WERI-Rb-1 (cell line): Measurements from ENCODE around the gene TMEM204.

Experiments used
- DNase-seq: peaks from one replicate; pipeline ENCODE4 v3.0.0-alpha.2; 2020
- H3K27ac ChIP-seq: fragments of 250-450 bp; sonication (Bioruptor Pico); 2 replicates; pipeline ENCODE4 v1.5.1; 2020; ENCODE audit warnings: mild to moderate bottlenecking, moderate library complexity
- H3K27me3 ChIP-seq: fragments of 250-450 bp; sonication (Bioruptor Pico); 2 replicates; pipeline ENCODE4 v1.5.1; 2021; ENCODE audit warnings: mild to moderate bottlenecking, low read depth, moderate library complexity; ENCODE audit not compliant: insufficient read depth, severe bottlenecking
- H3K36me3 ChIP-seq: fragments of 250-450 bp; sonication (Bioruptor Pico); 2 replicates; pipeline ENCODE4 v1.5.1; 2020; ENCODE audit warnings: mild to moderate bottlenecking, moderate library complexity
- H3K4me3 ChIP-seq: 2 replicates; pipeline ENCODE4 v1.5.1; 2011; ENCODE audit warnings: low read depth, mild to moderate bottlenecking, control low read depth, low read length
- H3K9me3 ChIP-seq: fragments of 250-450 bp; sonication (Bioruptor Pico); 2 replicates; pipeline ENCODE4 v1.5.1; 2021; ENCODE audit warnings: mild to moderate bottlenecking, moderate library complexity; ENCODE audit not compliant: severe bottlenecking
- TF ChIP-seq, protein P1 (sequence below): IDR thresholded peaks from 2 replicates; pipeline ENCODE4 v1.5.1; 2011; ENCODE audit warnings: low read depth, mild to moderate bottlenecking, control low read depth, inconsistent platforms, low read length

Gene TMEM204

DNA sequence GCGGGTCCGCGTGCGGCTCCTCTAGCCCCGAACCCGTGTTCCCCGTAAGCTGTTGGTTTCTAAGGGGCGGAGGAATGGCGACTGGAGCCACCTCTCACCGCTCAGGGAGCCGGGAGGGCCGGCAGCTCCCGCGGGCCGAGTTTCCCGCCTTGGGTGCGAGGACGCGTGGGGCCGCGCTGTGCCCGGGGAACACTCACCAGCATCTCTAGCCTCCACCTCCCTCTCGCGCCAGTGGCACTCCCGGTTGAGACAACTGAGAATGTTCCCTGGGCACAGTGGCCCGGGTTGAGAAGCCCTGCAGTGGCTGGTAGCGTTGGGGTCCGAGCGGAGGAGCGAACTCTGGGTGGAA lies 39.7 kb upstream of the TMEM204 start:
- DNase-seq: peak; percentile 22
- TF ChIP-seq, protein P1, sequence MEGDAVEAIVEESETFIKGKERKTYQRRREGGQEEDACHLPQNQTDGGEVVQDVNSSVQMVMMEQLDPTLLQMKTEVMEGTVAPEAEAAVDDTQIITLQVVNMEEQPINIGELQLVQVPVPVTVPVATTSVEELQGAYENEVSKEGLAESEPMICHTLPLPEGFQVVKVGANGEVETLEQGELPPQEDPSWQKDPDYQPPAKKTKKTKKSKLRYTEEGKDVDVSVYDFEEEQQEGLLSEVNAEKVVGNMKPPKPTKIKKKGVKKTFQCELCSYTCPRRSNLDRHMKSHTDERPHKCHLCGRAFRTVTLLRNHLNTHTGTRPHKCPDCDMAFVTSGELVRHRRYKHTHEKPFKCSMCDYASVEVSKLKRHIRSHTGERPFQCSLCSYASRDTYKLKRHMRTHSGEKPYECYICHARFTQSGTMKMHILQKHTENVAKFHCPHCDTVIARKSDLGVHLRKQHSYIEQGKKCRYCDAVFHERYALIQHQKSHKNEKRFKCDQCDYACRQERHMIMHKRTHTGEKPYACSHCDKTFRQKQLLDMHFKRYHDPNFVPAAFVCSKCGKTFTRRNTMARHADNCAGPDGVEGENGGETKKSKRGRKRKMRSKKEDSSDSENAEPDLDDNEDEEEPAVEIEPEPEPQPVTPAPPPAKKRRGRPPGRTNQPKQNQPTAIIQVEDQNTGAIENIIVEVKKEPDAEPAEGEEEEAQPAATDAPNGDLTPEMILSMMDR: no peak
- Histone ChIP-seq H3K36me3 (peaks cover 44% of the 10 kb centered on the region), H3K27ac (peak overlapping the region; percentile 99), H3K9me3 (no peaks in the 10 kb centered on the region), H3K4me3 (peak overlapping the region; percentile 88), H3K27me3 (no peaks in the 10 kb centered on the region)

DNA sequence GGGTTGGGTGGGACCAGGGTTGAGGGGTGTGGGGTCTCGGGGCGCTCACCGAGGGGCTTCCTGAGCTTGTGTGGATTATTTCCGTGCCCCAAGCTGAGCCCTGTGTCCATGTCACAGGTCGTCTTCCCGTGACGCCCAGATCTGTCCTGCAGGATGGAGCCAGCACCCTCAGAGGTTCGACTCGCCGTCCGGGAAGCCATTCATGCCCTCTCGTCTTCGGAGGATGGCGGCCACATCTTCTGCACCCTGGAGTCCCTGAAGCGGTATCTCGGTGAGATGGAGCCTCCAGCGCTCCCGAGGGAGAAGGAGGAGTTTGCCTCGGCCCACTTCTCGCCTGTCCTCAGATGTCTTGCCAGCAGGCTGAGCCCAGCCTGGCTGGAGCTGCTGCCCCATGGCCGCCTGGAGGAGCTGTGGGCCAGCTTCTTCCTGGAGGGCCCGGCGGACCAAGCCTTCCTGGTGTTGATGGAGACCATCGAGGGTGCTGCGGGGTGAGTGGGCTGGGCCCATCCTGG lies 39.3 kb upstream of the TMEM204 start:
- peaks cover 49% of the 10 kb centered on the region for H3K36me3 ChIP-seq
- no peaks in the 10 kb centered on the region for H3K9me3 ChIP-seq
- H3K4me3 ChIP-seq: peak overlapping the region; percentile 88
- TF ChIP-seq, protein P1: peak; percentile 67
- H3K27ac ChIP-seq: peak overlapping the region; percentile 99
- H3K27me3 ChIP-seq: no peaks in the 10 kb centered on the region
- DNase-seq: peak; percentile 66

DNA sequence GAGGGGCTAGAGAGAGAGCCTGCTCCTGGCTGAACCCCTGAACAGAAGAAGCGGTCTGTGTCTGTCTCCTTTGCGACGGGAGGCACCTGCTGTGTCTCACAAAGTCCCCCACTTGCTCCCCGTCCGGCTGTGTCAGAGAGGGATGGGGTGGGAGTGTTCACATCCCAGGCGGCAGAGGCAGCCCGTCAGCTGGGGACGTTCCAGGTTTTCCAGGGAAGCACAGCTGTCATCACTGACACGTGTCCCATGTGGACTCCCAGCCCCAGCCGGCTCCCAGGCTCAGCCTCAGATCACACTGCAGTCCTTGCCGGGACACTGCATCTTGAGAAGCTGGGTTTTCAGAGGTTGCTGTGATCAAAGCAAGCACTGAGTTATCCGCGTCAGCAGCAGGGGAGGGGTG lies 38.8 kb upstream of the TMEM204 start:
- DNase-seq: no peak
- Histone ChIP-seq H3K9me3 (no peaks in the 10 kb centered on the region), H3K27me3 (no peaks in the 10 kb centered on the region), H3K27ac (no peak overlapping the region), H3K4me3 (no peak overlapping the region), H3K36me3 (peaks cover 52% of the 10 kb centered on the region)
- TF ChIP-seq, protein P1: no peak

DNA sequence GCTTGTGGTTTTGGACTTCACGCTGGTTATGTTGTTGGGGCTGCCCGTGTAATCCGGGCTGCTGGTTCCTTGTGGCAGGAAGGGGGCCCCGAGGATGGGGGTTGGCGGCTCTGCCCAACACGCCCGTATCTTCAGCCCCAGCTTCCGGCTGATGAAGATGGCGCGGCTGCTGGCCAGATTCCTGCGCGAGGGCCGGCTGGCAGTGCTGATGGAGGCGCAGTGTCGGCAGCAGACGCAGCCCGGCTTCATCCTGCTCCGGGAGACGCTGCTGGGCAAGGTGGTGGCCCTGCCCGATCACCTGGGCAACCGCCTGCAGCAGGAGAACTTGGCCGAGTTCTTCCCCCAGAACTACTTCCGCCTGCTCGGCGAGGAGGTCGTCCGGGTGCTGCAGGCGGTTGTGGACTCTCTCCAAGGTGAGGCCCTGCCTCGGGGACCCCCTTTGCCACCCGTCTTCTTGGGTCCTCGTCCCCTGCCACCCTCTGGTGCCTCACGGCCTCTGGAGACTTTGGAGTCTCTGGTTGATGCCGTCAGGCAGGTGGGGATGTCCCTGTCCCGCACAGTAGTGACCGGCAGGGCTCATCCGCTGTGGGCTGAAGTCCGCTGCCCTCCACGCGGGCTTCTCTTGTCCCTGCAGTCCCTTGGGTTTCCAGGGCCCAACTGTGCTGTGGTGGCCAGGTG lies 38.1 kb upstream of the TMEM204 start:
- TF ChIP-seq, protein P1: no peak
- H3K27ac ChIP-seq: no peak overlapping the region
- no peaks in the 10 kb centered on the region for H3K9me3 ChIP-seq
- H3K36me3 ChIP-seq: peaks cover 58% of the 10 kb centered on the region
- DNase-seq: no peak
- H3K27me3 ChIP-seq: no peaks in the 10 kb centered on the region
- H3K4me3 ChIP-seq: no peak overlapping the region

DNA sequence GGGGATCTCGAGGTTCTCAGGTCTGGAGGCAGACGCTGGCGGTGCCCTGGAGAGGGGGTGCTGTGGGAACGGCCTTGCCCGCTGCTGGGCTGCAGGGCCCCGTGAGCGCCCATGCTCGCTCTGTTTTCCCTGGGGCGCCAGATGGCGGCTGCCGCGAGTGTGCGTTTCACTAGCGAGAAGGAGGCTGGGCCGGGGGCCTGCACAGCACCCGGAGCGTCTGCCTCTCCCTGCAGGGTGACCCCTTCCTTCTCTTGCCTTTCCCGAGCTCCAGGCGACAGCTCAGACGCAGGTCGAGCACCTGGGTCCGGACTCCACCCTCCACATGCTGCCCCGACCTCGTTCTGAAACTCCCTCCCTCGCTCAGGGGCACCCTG lies 37.6 kb upstream of the TMEM204 start:
- TF ChIP-seq, protein P1: no peak
- H3K4me3 ChIP-seq: no peak overlapping the region
- no peaks in the 10 kb centered on the region for H3K9me3 ChIP-seq
- H3K36me3 ChIP-seq: peaks cover 64% of the 10 kb centered on the region
- no peak for DNase-seq
- H3K27ac ChIP-seq: no peak overlapping the region
- H3K27me3 ChIP-seq: no peaks in the 10 kb centered on the region

DNA sequence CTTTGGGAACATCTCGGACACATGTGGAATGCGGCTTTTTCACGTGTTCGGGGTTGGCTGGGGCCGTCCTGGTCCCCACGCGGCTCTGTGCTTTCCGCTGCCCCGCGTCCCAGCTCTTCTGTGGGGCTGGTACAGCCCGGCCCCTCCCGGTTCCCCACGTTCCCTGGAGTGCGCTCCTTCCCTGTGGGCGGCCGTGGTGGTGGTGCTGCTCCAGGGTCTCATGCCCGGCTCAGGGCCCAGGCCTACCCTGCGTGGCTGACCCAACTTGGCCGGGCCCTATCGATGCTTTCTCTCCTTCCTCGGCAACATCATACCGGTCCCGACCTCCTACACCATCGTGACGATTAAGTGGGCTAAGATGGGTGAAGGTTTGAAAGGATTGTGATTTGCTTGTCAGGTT lies 37.0 kb upstream of the TMEM204 start:
- H3K36me3 ChIP-seq: peaks cover 69% of the 10 kb centered on the region

More for the DNA sequence above, 37.0 kb upstream of the TMEM204 start:
- H3K27ac ChIP-seq: no peak overlapping the region
- no peaks in the 10 kb centered on the region for H3K27me3 ChIP-seq
- TF ChIP-seq, protein P1: no peak
- no peak for DNase-seq
- H3K4me3 ChIP-seq: no peak overlapping the region
- no peaks in the 10 kb centered on the region for H3K9me3 ChIP-seq
